ENCODE measurements around the gene NHLRC4.

NHLRC4 gene

GRCh38 chr16:615122-615521 is 48.3 kb downstream of the NHLRC4 start:
- ATAC-seq: no peak
- TF ChIP-seq GLIS3 (CRISPR knock-in tag; IDR thresholded peaks at IDR 0.05): no peak
- TF ChIP-seq ISL1 (CRISPR knock-in tag; IDR thresholded peaks at IDR 0.05): no peak
- TF ChIP-seq ESRRG (CRISPR knock-in tag; IDR thresholded peaks at IDR 0.05): no peak
- TF ChIP-seq CSDC2 (CRISPR knock-in tag; IDR thresholded peaks at IDR 0.05): no peak
- TF ChIP-seq RARB (CRISPR knock-in tag; IDR thresholded peaks at IDR 0.05): no peak
- no peak for TF ChIP-seq PPARA (CRISPR knock-in tag; IDR thresholded peaks at IDR 0.05; ENCODE audit: borderline replicate concordance)
- TF ChIP-seq BACH2 (CRISPR knock-in tag; IDR thresholded peaks at IDR 0.05; ENCODE audit: borderline replicate concordance): no peak
- no peak for TF ChIP-seq ZFP30 (CRISPR knock-in tag; IDR thresholded peaks at IDR 0.05)
- TF ChIP-seq, protein P1, sequence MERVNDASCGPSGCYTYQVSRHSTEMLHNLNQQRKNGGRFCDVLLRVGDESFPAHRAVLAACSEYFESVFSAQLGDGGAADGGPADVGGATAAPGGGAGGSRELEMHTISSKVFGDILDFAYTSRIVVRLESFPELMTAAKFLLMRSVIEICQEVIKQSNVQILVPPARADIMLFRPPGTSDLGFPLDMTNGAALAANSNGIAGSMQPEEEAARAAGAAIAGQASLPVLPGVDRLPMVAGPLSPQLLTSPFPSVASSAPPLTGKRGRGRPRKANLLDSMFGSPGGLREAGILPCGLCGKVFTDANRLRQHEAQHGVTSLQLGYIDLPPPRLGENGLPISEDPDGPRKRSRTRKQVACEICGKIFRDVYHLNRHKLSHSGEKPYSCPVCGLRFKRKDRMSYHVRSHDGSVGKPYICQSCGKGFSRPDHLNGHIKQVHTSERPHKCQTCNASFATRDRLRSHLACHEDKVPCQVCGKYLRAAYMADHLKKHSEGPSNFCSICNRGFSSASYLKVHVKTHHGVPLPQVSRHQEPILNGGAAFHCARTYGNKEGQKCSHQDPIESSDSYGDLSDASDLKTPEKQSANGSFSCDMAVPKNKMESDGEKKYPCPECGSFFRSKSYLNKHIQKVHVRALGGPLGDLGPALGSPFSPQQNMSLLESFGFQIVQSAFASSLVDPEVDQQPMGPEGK (CRISPR knock-in tag; IDR thresholded peaks at IDR 0.05; ENCODE audit: borderline replicate concordance): no peak
- TF ChIP-seq, protein P2, sequence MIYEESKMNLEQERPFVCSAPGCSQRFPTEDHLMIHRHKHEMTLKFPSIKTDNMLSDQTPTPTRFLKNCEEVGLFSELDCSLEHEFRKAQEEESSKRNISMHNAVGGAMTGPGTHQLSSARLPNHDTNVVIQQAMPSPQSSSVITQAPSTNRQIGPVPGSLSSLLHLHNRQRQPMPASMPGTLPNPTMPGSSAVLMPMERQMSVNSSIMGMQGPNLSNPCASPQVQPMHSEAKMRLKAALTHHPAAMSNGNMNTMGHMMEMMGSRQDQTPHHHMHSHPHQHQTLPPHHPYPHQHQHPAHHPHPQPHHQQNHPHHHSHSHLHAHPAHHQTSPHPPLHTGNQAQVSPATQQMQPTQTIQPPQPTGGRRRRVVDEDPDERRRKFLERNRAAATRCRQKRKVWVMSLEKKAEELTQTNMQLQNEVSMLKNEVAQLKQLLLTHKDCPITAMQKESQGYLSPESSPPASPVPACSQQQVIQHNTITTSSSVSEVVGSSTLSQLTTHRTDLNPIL (CRISPR knock-in tag; IDR thresholded peaks at IDR 0.05; ENCODE audit: low read depth): no peak
- TF ChIP-seq POU6F1 (CRISPR knock-in tag; IDR thresholded peaks at IDR 0.05; ENCODE audit: borderline replicate concordance, low read depth): no peak
- TF ChIP-seq TOX (CRISPR knock-in tag; IDR thresholded peaks at IDR 0.05; ENCODE audit: borderline replicate concordance): no peak
- TF ChIP-seq ZNF8 (CRISPR knock-in tag; IDR thresholded peaks at IDR 0.05): no peak

- ATAC-seq: no peak; the same call in 2 of the 3 replicates
- TF ChIP-seq ZFP30 (CRISPR knock-in tag; IDR thresholded peaks at IDR 0.05) (no peak), POU6F1 (CRISPR knock-in tag; IDR thresholded peaks at IDR 0.05; ENCODE audit: borderline replicate concordance, low read depth) (no peak), ZNF565 (CRISPR knock-in tag; conservative IDR thresholded peaks at IDR 0.05; ENCODE audit: low read depth) (no peak), ZFP3 (CRISPR knock-in tag; IDR thresholded peaks at IDR 0.05) (no peak), ISL1 (CRISPR knock-in tag; IDR thresholded peaks at IDR 0.05) (no peak), ZNF8 (CRISPR knock-in tag; IDR thresholded peaks at IDR 0.05) (no peak), SNAI2 (CRISPR knock-in tag; IDR thresholded peaks at IDR 0.05) (no peak), PPARA (CRISPR knock-in tag; IDR thresholded peaks at IDR 0.05; ENCODE audit: borderline replicate concordance) (no peak), ZNF70 (CRISPR knock-in tag; IDR thresholded peaks at IDR 0.05) (no peak), OSR1 (CRISPR knock-in tag; IDR thresholded peaks at IDR 0.05) (no peak), ESRRG (CRISPR knock-in tag; IDR thresholded peaks at IDR 0.05) (no peak)
- TF ChIP-seq, protein P1 (CRISPR knock-in tag; IDR thresholded peaks at IDR 0.05; ENCODE audit: borderline replicate concordance): no peak
- TF ChIP-seq, protein P2 (CRISPR knock-in tag; IDR thresholded peaks at IDR 0.05; ENCODE audit: low read depth): no peak
- TF ChIP-seq, protein P3, sequence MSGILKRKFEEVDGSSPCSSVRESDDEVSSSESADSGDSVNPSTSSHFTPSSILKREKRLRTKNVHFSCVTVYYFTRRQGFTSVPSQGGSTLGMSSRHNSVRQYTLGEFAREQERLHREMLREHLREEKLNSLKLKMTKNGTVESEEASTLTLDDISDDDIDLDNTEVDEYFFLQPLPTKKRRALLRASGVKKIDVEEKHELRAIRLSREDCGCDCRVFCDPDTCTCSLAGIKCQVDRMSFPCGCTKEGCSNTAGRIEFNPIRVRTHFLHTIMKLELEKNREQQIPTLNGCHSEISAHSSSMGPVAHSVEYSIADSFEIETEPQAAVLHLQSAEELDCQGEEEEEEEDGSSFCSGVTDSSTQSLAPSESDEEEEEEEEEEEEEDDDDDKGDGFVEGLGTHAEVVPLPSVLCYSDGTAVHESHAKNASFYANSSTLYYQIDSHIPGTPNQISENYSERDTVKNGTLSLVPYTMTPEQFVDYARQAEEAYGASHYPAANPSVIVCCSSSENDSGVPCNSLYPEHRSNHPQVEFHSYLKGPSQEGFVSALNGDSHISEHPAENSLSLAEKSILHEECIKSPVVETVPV (CRISPR knock-in tag; IDR thresholded peaks at IDR 0.05): no peak
Observed at GRCh38 chr16:616733-617586, 50.2 kb downstream of the NHLRC4 start.

Data from SK-N-SH treated with all-trans-retinoic acid at 6 μM for 48 hours (cell line).